GM23338 (cell line): ENCODE results near the gene SLIT1. TPM values are rescaled to one million over a fixed set of nuclear protein-coding genes. Genes with fewer than 3 reads are reported as not detected.

Experiments used
- ATAC-seq: fragments of 200-7000 bp; cut with Tn5 transposase; 3 replicates; pipeline ENCODE4 v1.9.1; 2020
- DNase-seq: peaks from one replicate; pipeline ENCODE4 v3.0.0-alpha.2; 2015; ENCODE audit warnings: low spot score
- H2AFZ ChIP-seq: fragments of 200-600 bp; sonication (generic); 2 replicates; pipeline ENCODE4 v1.8.0; 2016; ENCODE audit warnings: antibody characterized with exemption, mild to moderate bottlenecking, moderate library complexity
- H3F3A ChIP-seq: fragments of 200-600 bp; sonication (generic); replicated peaks from 2 replicates; pipeline ENCODE4 v1.8.0; 2017; ENCODE audit warnings: antibody characterized with exemption, mixed run types, low read depth
- H3K27ac ChIP-seq: fragments of 200-600 bp; sonication (generic); 2 replicates; pipeline ENCODE4 v1.6.1; 2016; ENCODE audit warnings: low read depth
- H3K27me3 ChIP-seq: fragments of 200-600 bp; sonication (generic); 2 replicates; pipeline ENCODE4 v1.8.0; 2016; ENCODE audit warnings: mild to moderate bottlenecking, mixed run types, moderate library complexity; ENCODE audit not compliant: insufficient read depth
- H3K36me3 ChIP-seq: fragments of 200-600 bp; sonication (generic); 2 replicates; pipeline ENCODE4 v1.8.0; 2016; ENCODE audit warnings: mild to moderate bottlenecking; ENCODE audit not compliant: insufficient read depth
- H3K4me1 ChIP-seq: fragments of 200-600 bp; sonication (generic); 2 replicates; pipeline ENCODE4 v1.8.0; 2016; ENCODE audit warnings: mild to moderate bottlenecking, moderate library complexity; ENCODE audit not compliant: insufficient read depth
- H3K4me2 ChIP-seq: fragments of 200-600 bp; sonication (generic); 2 replicates; pipeline ENCODE4 v1.7.1; 2017; ENCODE audit warnings: mixed run types
- H3K4me3 ChIP-seq: fragments of 200-600 bp; sonication (generic); 2 replicates; pipeline ENCODE4 v1.6.1; 2016; ENCODE audit warnings: mixed run types
- H3K79me2 ChIP-seq: fragments of 200-600 bp; sonication (generic); replicated peaks from 2 replicates; pipeline ENCODE4 v1.8.0; 2017; ENCODE audit warnings: mild to moderate bottlenecking; ENCODE audit not compliant: insufficient read depth
- H3K9me2 ChIP-seq: fragments of 200-600 bp; sonication (generic); 2 replicates; pipeline ENCODE4 v1.8.0; 2017; ENCODE audit not compliant: insufficient read depth
- H4K20me1 ChIP-seq: fragments of 200-600 bp; sonication (generic); replicated peaks from 2 replicates; pipeline ENCODE4 v1.8.0; 2017; ENCODE audit warnings: mild to moderate bottlenecking; ENCODE audit not compliant: insufficient read depth
- H3K27ac Mint-ChIP-seq: 2 replicates; pipeline ENCODE4 v1.8.0; 2020; ENCODE audit warnings: inconsistent platforms, mild to moderate bottlenecking, moderate library complexity, mixed read lengths
- H3K27me3 Mint-ChIP-seq: 3 replicates; pipeline ENCODE4 v1.8.0; 2022; ENCODE audit warnings: low read depth, mild to moderate bottlenecking, moderate library complexity, mixed read lengths, inconsistent platforms; ENCODE audit not compliant: insufficient read depth, poor library complexity
- H3K36me3 Mint-ChIP-seq: 3 replicates; pipeline ENCODE4 v1.8.0; 2021; ENCODE audit warnings: low read depth, mild to moderate bottlenecking, inconsistent platforms, moderate library complexity, mixed read lengths
- H3K4me1 Mint-ChIP-seq: 3 replicates; pipeline ENCODE4 v1.8.0; 2020; ENCODE audit warnings: mild to moderate bottlenecking, inconsistent platforms, mixed read lengths
- H3K4me3 Mint-ChIP-seq: 3 replicates; pipeline ENCODE4 v1.8.0; 2021; ENCODE audit warnings: moderate library complexity, mild to moderate bottlenecking, inconsistent platforms, mixed read lengths
- H3K9me3 Mint-ChIP-seq: 3 replicates; pipeline ENCODE4 v1.8.0; 2020; ENCODE audit warnings: moderate library complexity, mild to moderate bottlenecking, inconsistent platforms, mixed read lengths
- CREB1 ChIP-seq: fragments of 250-450 bp; sonication (Bioruptor Pico); IDR thresholded peaks from 2 replicates; pipeline ENCODE4 v1.5.0; 2020; ENCODE audit warnings: low read depth, mild to moderate bottlenecking, moderate library complexity
- CTCF ChIP-seq, 2 experiments: fragments of 200-600 bp in 1 of 2; sonication (generic) in 1 of 2; conservative IDR thresholded peaks; 2 replicates each; pipeline versions ENCODE4 v1.5.1 to v1.6.1; 2016 to 2017; ENCODE audit warnings: antibody characterized with exemption in 2 of 2, low read depth in 2 of 2, mild to moderate bottlenecking in 2 of 2, moderate library complexity in 1 of 2
- ETS1 ChIP-seq: IDR thresholded peaks from 2 replicates; pipeline ENCODE4 v1.6.1; 2016; ENCODE audit warnings: antibody characterized with exemption
- EZH2 ChIP-seq: fragments of 200-600 bp; sonication (generic); IDR thresholded peaks from one replicate; pipeline ENCODE4 v1.8.0; 2017; ENCODE audit warnings: antibody characterized with exemption, mild to moderate bottlenecking, low read depth; ENCODE audit not compliant: unreplicated experiment
- EZH2phosphoT487 ChIP-seq: fragments of 200-600 bp; sonication (generic); IDR thresholded peaks from one replicate; pipeline ENCODE4 v1.8.1; 2018; ENCODE audit warnings: antibody characterized with exemption; ENCODE audit not compliant: unreplicated experiment
- JUNB ChIP-seq: IDR thresholded peaks from one replicate; pipeline ENCODE4 v1.6.1; 2016; ENCODE audit warnings: antibody characterized with exemption; ENCODE audit not compliant: unreplicated experiment
- NANOG ChIP-seq: IDR thresholded peaks from 2 replicates; pipeline ENCODE4 v1.6.1; 2016; ENCODE audit warnings: antibody characterized with exemption, borderline replicate concordance
- POLR2AphosphoS5 ChIP-seq: IDR thresholded peaks from 2 replicates; pipeline ENCODE4 v1.6.1; 2016; ENCODE audit warnings: antibody characterized with exemption, low read depth
- REST ChIP-seq: IDR thresholded peaks from one replicate; pipeline ENCODE4 v1.6.1; 2018; ENCODE audit warnings: antibody characterized with exemption; ENCODE audit not compliant: unreplicated experiment
- STAT1 ChIP-seq: IDR thresholded peaks from one replicate; pipeline ENCODE4 v1.6.1; 2016; ENCODE audit warnings: antibody characterized with exemption; ENCODE audit not compliant: unreplicated experiment
- ZNF114 ChIP-seq: fragments of 250-450 bp; sonication (Bioruptor Pico); IDR thresholded peaks from 2 replicates; pipeline ENCODE4 v1.5.0; 2020; ENCODE audit warnings: mild to moderate bottlenecking, moderate library complexity
- ZNF331 ChIP-seq: fragments of 250-450 bp; sonication (Bioruptor Pico); IDR thresholded peaks from 2 replicates; pipeline ENCODE4 v1.5.0; 2020; ENCODE audit warnings: low read depth, mild to moderate bottlenecking, moderate library complexity
- ZNF462 ChIP-seq: fragments of 250-450 bp; sonication (Bioruptor Pico); IDR thresholded peaks from 2 replicates; pipeline ENCODE4 v1.5.0; 2020; ENCODE audit warnings: mild to moderate bottlenecking, moderate library complexity
- polyA plus RNA-seq: library from polyadenylated mRNA; unstranded; fragments of >200 nt; fragmentation: Nextera tagmentation; extraction: Ambion mirVana; gene quantifications from 2 replicates; pipeline ENCODE4 v1.2.1, GENCODE V29; 2016
- total RNA-seq: library from RNA; depleted of rRNA; stranded (reverse); fragments of >200 nt; shearing (Covaris generic); gene quantifications from 2 replicates; pipeline ENCODE4 v1.2.3, GENCODE V29; 2014

The SLIT1 gene
- total and polyA plus RNA-seq, 2 experiments from 2014 or later = 0.76 to 1.7 TPM

GRCh38 chr10:97060441-97061084 lies 125.2 kb downstream of the SLIT1 start:
- no peak overlapping the region for H3K4me3 ChIP-seq
- no peaks in the 10 kb centered on the region for H3K9me2 ChIP-seq
- no peak overlapping the region for H2AFZ ChIP-seq
- TF ChIP-seq JUNB = no peak
- no peak for TF ChIP-seq POLR2AphosphoS5
- no peak for TF ChIP-seq ZNF114 (CRISPR knock-in tag)
- TF ChIP-seq STAT1 = no peak
- TF ChIP-seq ZNF331 (CRISPR knock-in tag) = no peak
- TF ChIP-seq NANOG = no peak
- no peak for TF ChIP-seq CTCF (conservative IDR thresholded peaks at IDR 0.05; ENCODE audit: low read depth in 2 of 2)
- TF ChIP-seq ETS1 = no peak
- no peak for TF ChIP-seq ZNF462
- no peak for TF ChIP-seq CREB1 (CRISPR knock-in tag)
- no peak for TF ChIP-seq EZH2phosphoT487
- TF ChIP-seq REST = no peak
- no peak for TF ChIP-seq EZH2
- H3K4me3 Mint-ChIP-seq = no peak overlapping the region
- no peak overlapping the region for H3K4me2 ChIP-seq
- no peak overlapping the region for H3K27ac ChIP-seq
- H3K36me3 Mint-ChIP-seq = no peaks in the 10 kb centered on the region
- no peaks in the 10 kb centered on the region for H3K36me3 ChIP-seq
- H3K79me2 ChIP-seq = no peaks in the 10 kb centered on the region
- H4K20me1 ChIP-seq = no peaks in the 10 kb centered on the region
- H3K4me1 ChIP-seq = no peaks in the 10 kb centered on the region
- no peaks in the 10 kb centered on the region for H3F3A ChIP-seq
- DNase-seq = no peak
- H3K27me3 Mint-ChIP-seq = peaks cover 10% of the 10 kb centered on the region
- H3K27me3 ChIP-seq = no peaks in the 10 kb centered on the region
- ATAC-seq = no peak
- H3K27ac Mint-ChIP-seq = peak overlapping the region; percentile 65; the same call in 1 of the 2 replicates
- H3K4me1 Mint-ChIP-seq = peaks cover 3% of the 10 kb centered on the region; the same call in 2 of the 3 replicates
- H3K9me3 Mint-ChIP-seq = no peaks in the 10 kb centered on the region
